PC-3 (cell line): ENCODE results near the gene GAS2. TPM values are rescaled to one million over a fixed set of nuclear protein-coding genes. Genes with fewer than 3 reads are reported as not detected.

Experiments
- ATAC-seq: fragments of 200-7000 bp; cut with Tn5 transposase; 2 replicates; pipeline ENCODE4 v1.9.1; 2020; ENCODE audit warnings: mild to moderate bottlenecking, moderate library complexity
- Bru-seq: library from RNA; stranded (reverse); fragments of 400-500 nt; gene quantifications from one replicate; lab custom pipeline; 2021; lab: Mats Ljungman, UMichigan
- BruChase-seq, 2 experiments: library from RNA; stranded (reverse); fragments of 400-500 nt; gene quantifications; one replicate each; lab custom pipeline; 2021; lab: Mats Ljungman, UMichigan
- BruUV-seq: library from RNA; stranded (reverse); fragments of 400-500 nt; replicated peaks from 2 replicates; lab custom pipeline; 2021; lab: Mats Ljungman, UMichigan
- CTCF ChIA-PET: fragments of 300-600 bp; sonication (Branson Sonifier 250); formaldehyde crosslinking; loops from one replicate; lab custom pipeline; 2022; ENCODE audit warnings: antibody characterized with exemption; lab: Charles Lee
- POLR2A ChIA-PET: fragments of 300-600 bp; sonication (Branson Sonifier 250); formaldehyde crosslinking; loops from one replicate; lab custom pipeline; 2022; ENCODE audit warnings: antibody characterized with exemption; ENCODE audit not compliant: unreplicated experiment; lab: Charles Lee
- DNase-seq: peaks from one replicate; pipeline ENCODE4 v3.0.0-alpha.2; 2015
- H2AFZ ChIP-seq: fragments of 300-600 bp; sonication (generic); 2 replicates; pipeline ENCODE4 v1.6.0; 2016; ENCODE audit warnings: antibody characterized with exemption, low read length
- H3F3A ChIP-seq: fragments of 300-600 bp; sonication (generic); one replicate; pipeline ENCODE4 v1.6.0; 2017; ENCODE audit warnings: antibody characterized with exemption, low read length, control low read depth, mild to moderate bottlenecking; ENCODE audit not compliant: unreplicated experiment
- H3K27ac ChIP-seq: fragments of 300-600 bp; sonication (generic); 2 replicates; pipeline ENCODE4 v1.5.1; 2016; ENCODE audit warnings: mild to moderate bottlenecking, low read length
- H3K27me3 ChIP-seq: fragments of 300-600 bp; sonication (generic); 2 replicates; pipeline ENCODE4 v1.6.1; 2016; ENCODE audit warnings: low read length, mixed read lengths
- H3K36me3 ChIP-seq: fragments of 300-600 bp; sonication (generic); 2 replicates; pipeline ENCODE4 v1.6.1; 2016; ENCODE audit warnings: low read depth, mixed run types, low read length, mixed read lengths
- H3K4me1 ChIP-seq: fragments of 300-600 bp; sonication (generic); 2 replicates; pipeline ENCODE4 v1.5.1; 2016; ENCODE audit warnings: low read length; ENCODE audit not compliant: insufficient read depth
- H3K4me2 ChIP-seq: fragments of 300-600 bp; sonication (generic); 2 replicates; pipeline ENCODE4 v1.6.0; 2016; ENCODE audit warnings: low read length
- H3K4me3 ChIP-seq: fragments of 300-600 bp; sonication (generic); 2 replicates; pipeline ENCODE4 v1.5.1; 2016; ENCODE audit warnings: mild to moderate bottlenecking, low read length, mixed read lengths
- H3K79me2 ChIP-seq: fragments of 300-600 bp; sonication (generic); 2 replicates; pipeline ENCODE4 v1.6.1; 2017; ENCODE audit warnings: low read length, mixed read lengths
- H3K9ac ChIP-seq: fragments of 300-600 bp; sonication (generic); 2 replicates; pipeline ENCODE4 v1.6.0; 2016; ENCODE audit warnings: mild to moderate bottlenecking, low read length
- H3K9me2 ChIP-seq: fragments of 300-600 bp; sonication (generic); replicated peaks from 2 replicates; pipeline ENCODE4 v1.6.1; 2016; ENCODE audit warnings: mixed run types, low read length, mixed read lengths
- H3K9me3 ChIP-seq: fragments of 300-600 bp; sonication (generic); 2 replicates; pipeline ENCODE4 v1.6.1; 2016; ENCODE audit warnings: low read length, mixed read lengths
- H4K20me1 ChIP-seq: fragments of 300-600 bp; sonication (generic); 2 replicates; pipeline ENCODE4 v1.6.1; 2016; ENCODE audit warnings: low read length, mixed read lengths
- CTCF ChIP-seq: fragments of 300-600 bp; sonication (generic); conservative IDR thresholded peaks from 2 replicates; pipeline ENCODE4 v1.5.1; 2017; ENCODE audit warnings: antibody characterized with exemption, low read depth, mild to moderate bottlenecking, low read length
- EZH2 ChIP-seq: fragments of 300-600 bp; sonication (generic); IDR thresholded peaks from one replicate; pipeline ENCODE4 v1.6.1; 2017; ENCODE audit warnings: antibody characterized with exemption, mild to moderate bottlenecking, low read length; ENCODE audit not compliant: unreplicated experiment
- EZH2phosphoT487 ChIP-seq: fragments of 300-600 bp; sonication (generic); IDR thresholded peaks from 2 replicates; pipeline ENCODE4 v1.6.1; 2018; ENCODE audit warnings: mild to moderate bottlenecking, antibody characterized with exemption, low read length, borderline replicate concordance
- intact Hi-C: fragments of 100-400 bp; cut with micrococcal nuclease; formaldehyde crosslinking; loops from 2 replicates; pipeline ENCODE4 v1.9.0; 2023
- long read RNA-seq: library from polyadenylated mRNA; unstranded; transcript quantifications from one replicate; pipeline ENCODE4 v2.0.0, GENCODE V29; 2021; ENCODE audit not compliant: unreplicated experiment
- total RNA-seq: library from RNA; depleted of rRNA; stranded (reverse); fragments of >200 nt; gene quantifications from 2 replicates; pipeline ENCODE4 v1.2.3, GENCODE V29; 2014; rRNA removed

The GAS2 gene
- total RNA-seq (not detected in 2 replicates), Bru-seq, nascent RNA (percentile 6 among the genes with signal in this experiment), BruChase-seq, experiment 1, labeled RNA remaining after a 6-hour chase (percentile 4 among the genes with signal in this experiment), BruChase-seq, experiment 2, labeled RNA remaining after a 2-hour chase (percentile 8 among the genes with signal in this experiment)
- long read RNA-seq, partial matches to known transcripts, result 0 of 1 reads
- long read RNA-seq, other reads (novel, unspliced or antisense), result 0 of 1 reads

GRCh38 chr11:22666325-22666687 lies at the start of gene GAS2:
GAS2 (plus strand) TSS chr11:22666611; CDS start chr11:22674870, 8,259 bp downstream.
- Histone ChIP-seq H4K20me1 (no peaks in the 10 kb centered on the region), H3K9me3 (no peaks in the 10 kb centered on the region), H3K36me3 (no peaks in the 10 kb centered on the region), H3K4me2 (no peak within 1 kb of the TSS), H2AFZ (no peak within 1 kb of the TSS), H3K79me2 (no peaks in the 10 kb centered on the region), H3K27me3 (peaks cover 62% of the 10 kb centered on the region), H3K27ac (no peak within 1 kb of the TSS), H3K4me1 (no peaks in the 10 kb centered on the region), H3K4me3 (no peak within 1 kb of the TSS), H3K9ac (no peak within 1 kb of the TSS), H3F3A (no peaks in the 10 kb centered on the region), H3K9me2 (no peaks in the 10 kb centered on the region)
- intact Hi-C loops, result no loop called here
- no peak for ATAC-seq
- CTCF ChIA-PET, result no interaction called here
- no TSS peak for BruUV-seq
- DNase-seq, result no peak
- no peak for TF ChIP-seq EZH2
- TF ChIP-seq CTCF, result no peak
- no peak for TF ChIP-seq EZH2phosphoT487
- POLR2A ChIA-PET, result no interaction called here

GRCh38 chr11:22617868-22618267 lies 48.5 kb upstream of the GAS2 start:
- no peaks in the 10 kb centered on the region for H4K20me1 ChIP-seq
- no peak for ATAC-seq
- no peak overlapping the region for H3K9ac ChIP-seq
- H3K4me1 ChIP-seq, result no peaks in the 10 kb centered on the region
- H3K27me3 ChIP-seq, result no peaks in the 10 kb centered on the region
- no peak for DNase-seq
- BruUV-seq, result no TSS peak
- no peak overlapping the region for H3K27ac ChIP-seq
- TF ChIP-seq CTCF, result no peak
- H3K36me3 ChIP-seq, result no peaks in the 10 kb centered on the region
- H3K9me2 ChIP-seq, result no peaks in the 10 kb centered on the region
- H3K4me2 ChIP-seq, result no peak overlapping the region
- ChIA-PET CTCF (no interaction called here), POLR2A (no interaction called here)
- H3K9me3 ChIP-seq, result no peaks in the 10 kb centered on the region
- intact Hi-C loops, result no loop called here
- no peaks in the 10 kb centered on the region for H3F3A ChIP-seq
- H3K4me3 ChIP-seq, result no peak overlapping the region
- no peaks in the 10 kb centered on the region for H3K79me2 ChIP-seq
- no peak overlapping the region for H2AFZ ChIP-seq

GRCh38 chr11:22624742-22625447 lies 41.5 kb upstream of the GAS2 start:
- TF ChIP-seq EZH2, result no peak
- TF ChIP-seq CTCF, result peak; percentile 61
- TF ChIP-seq EZH2phosphoT487, result no peak
- ATAC-seq (peak; percentile 63), DNase-seq (peak; percentile 60)
- H3K9me3 ChIP-seq, result no peaks in the 10 kb centered on the region
- H3K4me1 ChIP-seq, result peaks cover 3% of the 10 kb centered on the region; the same call in 1 of the 2 replicates
- H3K4me2 ChIP-seq, result peak overlapping the region; percentile 91
- no peaks in the 10 kb centered on the region for H3F3A ChIP-seq
- H3K79me2 ChIP-seq, result peaks cover 11% of the 10 kb centered on the region; the same call in 1 of the 2 replicates
- CTCF ChIA-PET, result no interaction called here
- peak overlapping the region; percentile 91 for H2AFZ ChIP-seq
- no peaks in the 10 kb centered on the region for H3K36me3 ChIP-seq
- peak overlapping the region; percentile 84 for H3K9ac ChIP-seq
- intact Hi-C loops, result no loop called here
- POLR2A ChIA-PET, result no interaction called here
- peak overlapping the region; percentile 85 for H3K4me3 ChIP-seq
- H3K27ac ChIP-seq, result peak overlapping the region; percentile 82
- no peaks in the 10 kb centered on the region for H3K9me2 ChIP-seq
- no peaks in the 10 kb centered on the region for H3K27me3 ChIP-seq
- BruUV-seq, result no TSS peak
- H4K20me1 ChIP-seq, result no peaks in the 10 kb centered on the region
